Camera-type eye (tissue), 1 donor: ENCODE results near the gene PFDN2. TPM values are rescaled to one million over a fixed set of nuclear protein-coding genes. Genes with fewer than 3 reads are reported as not detected.

Source experiments
- total RNA-seq: library from RNA; depleted of rRNA; stranded (reverse); fragments of >200 nt; gene quantifications from one replicate; pipeline ENCODE4 v1.2.3, GENCODE V29; 2014

The PFDN2 gene
- total RNA-seq, result 28.0 TPM

GRCh38 chr1:161117759-161118581, at the start of gene PFDN2, which contains the start of gene NIT1:
TSS of gene PFDN2 (minus strand) at chr1:161118037. CDS start at chr1:161118026, 11 bp downstream.
TSS of gene NIT1 (plus strand) at chr1:161118105. CDS start at chr1:161118177, 72 bp downstream.

GRCh38 chr1:161165742-161166668, 48.2 kb upstream of the PFDN2 start, which contains the start of gene PPOX:
TSS of gene PPOX (plus strand) at chr1:161166426. CDS start at chr1:161166848, 422 bp downstream.

GRCh38 chr1:161159087-161159912, 41.5 kb upstream of the PFDN2 start, which contains the start of gene USP21:
TSS of gene USP21 (plus strand) at chr1:161159500. CDS start at chr1:161160641, 1,141 bp downstream.

GRCh38 chr1:161153682-161154337, 36.0 kb upstream of the PFDN2 start, which contains the start of gene UFC1:
TSS of gene UFC1 (plus strand) at chr1:161153978. CDS start at chr1:161153998, 20 bp downstream.

GRCh38 chr1:161132410-161133219, 14.8 kb upstream of the PFDN2 start, which contains the start of gene DEDD:
TSS of gene DEDD (minus strand) at chr1:161132667. CDS start at chr1:161124462, 8,205 bp downstream.

GRCh38 chr1:161098210-161099068, 19.4 kb downstream of the PFDN2 start, which contains the start of gene KLHDC9:
TSS of gene KLHDC9 (plus strand) at chr1:161098361. CDS start at chr1:161098536, 175 bp downstream.

GRCh38 chr1:161089251-161089924, 28.4 kb downstream of the PFDN2 start, which contains the start of gene NECTIN4:
TSS of gene NECTIN4 (minus strand) at chr1:161089558. CDS start at chr1:161089296, 262 bp downstream.

GRCh38 chr1:161069731-161070270, 48.0 kb downstream of the PFDN2 start, which contains the start of gene ARHGAP30:
TSS of gene ARHGAP30 (minus strand) at chr1:161069891. CDS start at chr1:161069624, 267 bp downstream.

Other genes starting within 250 kb of the PFDN2 start
- not detected for gene ITLN1, start 232.9 kb downstream of the PFDN2 start, total RNA-seq
- gene ITLN2, start 163.2 kb downstream of the PFDN2 start, total RNA-seq, result not detected
- gene F11R, start 96.9 kb downstream of the PFDN2 start, total RNA-seq, result 19.3 TPM
- 29.7 TPM for gene TSTD1, start 79.1 kb downstream of the PFDN2 start, total RNA-seq
- 69.9 TPM for gene USF1, start 72.1 kb downstream of the PFDN2 start, total RNA-seq
- gene ARHGAP30, start 48.1 kb downstream of the PFDN2 start, total RNA-seq, result 2.1 TPM
- gene NECTIN4, start 28.5 kb downstream of the PFDN2 start, total RNA-seq, result 3.6 TPM
- gene KLHDC9, start 19.7 kb downstream of the PFDN2 start, total RNA-seq, result 4.6 TPM
- gene NIT1, start 68 bp upstream of the PFDN2 start, total RNA-seq, result 24.8 TPM
- gene DEDD, start 14.6 kb upstream of the PFDN2 start, total RNA-seq, result 40.2 TPM
- gene UFC1, start 35.9 kb upstream of the PFDN2 start, total RNA-seq, result 107 TPM
- 28.2 TPM for gene USP21, start 41.5 kb upstream of the PFDN2 start, total RNA-seq
- 24.5 TPM for gene PPOX, start 48.4 kb upstream of the PFDN2 start, total RNA-seq
- gene B4GALT3, start 59.5 kb upstream of the PFDN2 start, total RNA-seq, result 25.2 TPM
- 5.4 TPM for gene ADAMTS4, start 81.0 kb upstream of the PFDN2 start, total RNA-seq
- gene NDUFS2, start 84.3 kb upstream of the PFDN2 start, total RNA-seq, result 103 TPM
- 6.3 TPM for gene FCER1G, start 97.3 kb upstream of the PFDN2 start, total RNA-seq
- gene APOA2, start 105.6 kb upstream of the PFDN2 start, total RNA-seq, result not detected
- 13.5 TPM for gene TOMM40L, start 108.0 kb upstream of the PFDN2 start, total RNA-seq
- gene NR1I3, start 120.2 kb upstream of the PFDN2 start, total RNA-seq, result not detected
- gene PCP4L1, start 140.7 kb upstream of the PFDN2 start, total RNA-seq, result 31.3 TPM
- gene MPZ, start 191.9 kb upstream of the PFDN2 start, total RNA-seq, result 19.4 TPM
- gene SDHC, start 196.3 kb upstream of the PFDN2 start, total RNA-seq, result 63.4 TPM
- not detected for gene CFAP126, start 249.8 kb upstream of the PFDN2 start, total RNA-seq